Body of pancreas (tissue), 4 donors: Measurements from ENCODE around the gene CTNND2.

Experiments used
- CTCF ChIP-seq, 7 experiments: fragments of 450-650 bp in 4 of 7; fragments of 200-600 bp in 3 of 7; sonication (generic) in 3 of 7; IDR thresholded peaks; one replicate each; pipeline ENCODE4 v1.5.1; 2016 to 2019; ENCODE audit warnings: antibody characterized with exemption in 7 of 7
- POLR2A ChIP-seq, 3 donors: fragments of 450-650 bp; IDR thresholded peaks; one replicate each; pipeline ENCODE4 v1.6.1; 2016; ENCODE audit warnings: antibody characterized with exemption in 3 of 3, mild to moderate bottlenecking in 2 of 3

GRCh38 chr5:11372191-11372590 is 532.1 kb downstream of the CTNND2 start:
- no peak for TF ChIP-seq CTCF (IDR thresholded peaks at IDR 0.05)
- TF ChIP-seq POLR2A (IDR thresholded peaks at IDR 0.05) = no peak
